ENCODE measurements around the gene REG4. TPM values are rescaled to one million over a fixed set of nuclear protein-coding genes. Genes with fewer than 3 reads are reported as not detected.
A peak's percentile ranks its signal among the peaks of the same experiment; 100 is the strongest.

The REG4 gene
- total and polyA plus RNA-seq, 3 donors from 2014 or later = 0.16 to 6.3 (median 1.9) TPM

DNA sequence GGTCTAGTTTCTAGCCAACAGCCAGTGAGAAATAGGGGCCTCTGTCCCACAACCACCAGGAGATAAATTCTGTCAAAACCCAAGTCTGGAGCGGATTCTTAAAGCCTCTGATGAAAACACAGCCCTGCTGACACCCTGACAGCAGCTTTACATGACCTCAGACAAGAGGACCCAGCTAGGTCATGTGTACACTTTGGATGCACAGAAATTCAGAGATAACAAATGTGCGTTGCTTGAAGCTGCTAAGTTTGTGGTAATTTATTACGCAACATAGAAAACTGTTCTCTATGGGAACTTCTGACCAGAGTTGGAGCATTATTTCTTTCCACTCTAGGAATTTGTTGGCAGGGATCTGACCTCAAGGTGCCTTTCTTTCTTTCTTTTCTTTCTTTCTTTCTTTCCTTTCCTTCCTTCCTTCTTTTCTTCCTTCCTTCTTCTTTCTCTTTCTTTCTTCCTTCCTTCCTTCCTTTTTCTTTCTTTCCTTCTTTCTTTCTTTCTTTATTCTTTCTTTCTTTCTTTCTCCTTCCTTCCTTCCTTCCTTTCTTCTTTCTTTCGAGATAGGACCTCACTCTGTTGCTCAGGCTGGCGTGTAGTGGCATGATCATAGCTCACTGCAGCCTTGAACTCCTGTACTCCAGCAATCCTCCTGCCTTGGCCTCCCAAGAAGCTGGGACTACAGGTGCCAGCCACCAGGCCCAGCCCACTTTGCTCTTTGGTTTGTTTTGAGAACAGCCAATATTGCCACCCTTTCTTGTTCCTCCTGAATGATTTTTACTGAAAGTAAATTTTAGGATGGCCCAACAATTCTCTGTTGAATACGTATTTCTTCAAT, 27.7 kb downstream of the REG4 start:
- 78 to 82% methylated on average over 6 of the region's 6 CpGs for WGBS, 2 donors
- TF ChIP-seq, protein P1, sequence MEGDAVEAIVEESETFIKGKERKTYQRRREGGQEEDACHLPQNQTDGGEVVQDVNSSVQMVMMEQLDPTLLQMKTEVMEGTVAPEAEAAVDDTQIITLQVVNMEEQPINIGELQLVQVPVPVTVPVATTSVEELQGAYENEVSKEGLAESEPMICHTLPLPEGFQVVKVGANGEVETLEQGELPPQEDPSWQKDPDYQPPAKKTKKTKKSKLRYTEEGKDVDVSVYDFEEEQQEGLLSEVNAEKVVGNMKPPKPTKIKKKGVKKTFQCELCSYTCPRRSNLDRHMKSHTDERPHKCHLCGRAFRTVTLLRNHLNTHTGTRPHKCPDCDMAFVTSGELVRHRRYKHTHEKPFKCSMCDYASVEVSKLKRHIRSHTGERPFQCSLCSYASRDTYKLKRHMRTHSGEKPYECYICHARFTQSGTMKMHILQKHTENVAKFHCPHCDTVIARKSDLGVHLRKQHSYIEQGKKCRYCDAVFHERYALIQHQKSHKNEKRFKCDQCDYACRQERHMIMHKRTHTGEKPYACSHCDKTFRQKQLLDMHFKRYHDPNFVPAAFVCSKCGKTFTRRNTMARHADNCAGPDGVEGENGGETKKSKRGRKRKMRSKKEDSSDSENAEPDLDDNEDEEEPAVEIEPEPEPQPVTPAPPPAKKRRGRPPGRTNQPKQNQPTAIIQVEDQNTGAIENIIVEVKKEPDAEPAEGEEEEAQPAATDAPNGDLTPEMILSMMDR (IDR thresholded peaks at IDR 0.05) = no peak
- no peak for TF ChIP-seq POLR2A (IDR thresholded peaks at IDR 0.05)
- H3K27me3 ChIP-seq = no peaks in the 10 kb centered on the region
- H3K4me1 ChIP-seq = no peaks in the 10 kb centered on the region
- intact Hi-C loops (cut with DNase I; ENCODE audit: low total_unique reads) = no loop called here
- H3K36me3 ChIP-seq (ENCODE audit: low read depth, missing control alignments) = no peaks in the 10 kb centered on the region
- no peaks in the 10 kb centered on the region for H3K9me3 ChIP-seq
- H3K27ac ChIP-seq = no peak overlapping the region
- H3K4me3 ChIP-seq = no peak overlapping the region
- no peak for DNase-seq

DNA sequence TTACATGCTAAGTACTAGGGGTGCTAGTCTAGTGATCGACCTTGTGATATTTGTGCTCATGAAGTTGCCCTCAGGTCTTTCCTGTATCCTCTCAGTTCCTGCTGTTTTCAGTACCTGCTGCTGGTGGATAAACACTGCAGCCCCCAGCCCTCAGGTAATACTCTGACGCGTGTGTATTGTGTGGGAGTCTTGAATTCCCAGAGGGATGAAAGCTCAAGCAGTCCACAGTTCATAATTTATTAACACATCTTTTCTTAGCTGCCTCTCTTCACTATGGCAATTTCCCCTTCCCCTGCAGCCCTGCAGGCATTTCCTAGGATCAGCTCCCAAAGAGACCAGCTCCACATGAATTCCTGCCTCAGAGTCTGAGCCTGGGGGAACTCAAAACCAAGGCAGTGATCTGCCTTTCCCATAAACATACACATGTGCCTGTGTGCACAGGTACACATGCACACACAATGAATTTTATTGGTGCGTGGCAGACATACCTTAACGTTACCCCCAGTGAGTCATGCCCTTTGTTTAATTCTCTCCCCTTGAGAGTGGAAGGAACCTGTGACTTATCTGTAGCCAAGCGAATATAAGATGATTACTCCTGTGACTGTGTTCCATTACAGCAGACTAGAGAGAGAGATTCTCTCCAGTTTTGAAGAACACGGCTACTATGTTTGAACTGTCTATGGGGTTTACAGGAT, 28.5 kb downstream of the REG4 start:
- Histone ChIP-seq H3K4me1 (no peaks in the 10 kb centered on the region), H3K27ac (no peak overlapping the region), H3K36me3 (ENCODE audit: low read depth, missing control alignments) (no peaks in the 10 kb centered on the region), H3K27me3 (no peaks in the 10 kb centered on the region), H3K4me3 (no peak overlapping the region), H3K9me3 (no peaks in the 10 kb centered on the region)
- WGBS, 2 donors = 77 to 82% methylated on average over 7 of the region's 7 CpGs
- intact Hi-C loops (cut with DNase I; ENCODE audit: low total_unique reads) = no loop called here
- no peak for TF ChIP-seq POLR2A (IDR thresholded peaks at IDR 0.05)
- TF ChIP-seq, protein P1 (IDR thresholded peaks at IDR 0.05) = no peak
- no peak for DNase-seq

DNA sequence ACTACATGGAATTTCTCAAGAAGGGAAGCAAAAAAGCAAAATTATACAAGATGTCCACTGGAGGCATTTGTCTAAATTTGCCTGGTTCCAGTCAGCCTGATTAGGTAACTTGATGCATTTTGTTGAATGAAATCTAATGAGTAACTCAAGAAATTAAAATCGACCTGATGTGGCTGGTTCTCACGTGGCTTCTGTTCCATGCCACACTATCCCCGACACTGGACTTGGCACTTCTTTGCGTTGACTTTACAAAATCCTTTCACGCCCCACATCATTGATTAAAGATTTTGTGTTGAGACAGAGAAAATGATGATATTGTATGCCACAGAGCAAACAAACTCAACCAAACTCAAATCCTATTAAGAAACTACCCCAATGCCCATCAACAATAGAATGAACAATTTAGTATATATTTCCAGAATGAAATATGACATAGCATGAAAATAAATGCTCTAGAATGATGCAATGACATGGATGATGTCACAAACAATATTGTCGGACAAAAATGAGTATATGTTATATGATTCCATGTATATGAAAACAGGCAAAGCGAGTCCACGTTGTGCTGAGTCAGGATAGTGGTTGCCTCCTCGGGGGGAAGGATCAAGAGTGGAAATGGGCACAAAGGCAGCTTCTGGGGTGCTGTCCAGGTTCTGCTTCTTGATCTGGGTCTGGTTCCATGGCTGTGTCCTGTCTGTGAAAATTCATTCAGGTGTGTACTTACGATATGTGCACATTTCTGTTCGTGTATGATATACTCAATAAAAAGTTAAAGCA, 29.6 kb downstream of the REG4 start:
- no peaks in the 10 kb centered on the region for H3K36me3 ChIP-seq (ENCODE audit: low read depth, missing control alignments)
- no peak for DNase-seq

DNA sequence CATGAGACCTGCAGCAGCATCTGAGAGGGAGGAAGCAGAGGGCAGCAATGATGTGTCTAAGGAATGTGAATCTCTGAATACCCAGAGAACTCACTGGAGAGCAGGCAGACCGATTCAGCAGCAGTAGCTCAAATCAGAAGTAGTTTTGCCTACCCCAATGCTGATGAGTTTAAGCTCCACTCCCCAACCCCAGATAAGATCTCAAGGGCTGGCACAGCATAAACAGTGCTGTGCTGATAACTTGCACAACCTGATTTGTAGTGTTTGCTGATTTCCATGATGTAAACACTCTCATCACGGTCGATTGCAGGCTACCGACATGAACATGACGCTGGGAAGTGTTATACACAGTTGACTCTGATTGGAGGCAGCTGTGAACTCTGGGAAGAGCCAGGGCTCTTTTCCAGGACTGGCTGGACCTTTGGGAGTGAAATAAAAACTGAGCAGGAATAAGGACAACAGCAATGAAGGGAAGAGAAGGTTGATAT, 31.3 kb downstream of the REG4 start:
- H3K9me3 ChIP-seq = no peaks in the 10 kb centered on the region
- intact Hi-C loops (cut with DNase I; ENCODE audit: low total_unique reads) = no loop called here
- TF ChIP-seq, protein P1 (IDR thresholded peaks at IDR 0.05) = no peak
- TF ChIP-seq POLR2A (IDR thresholded peaks at IDR 0.05) = no peak
- H3K4me1 ChIP-seq = no peaks in the 10 kb centered on the region
- no peak overlapping the region for H3K27ac ChIP-seq
- H3K4me3 ChIP-seq = no peak overlapping the region
- no peaks in the 10 kb centered on the region for H3K36me3 ChIP-seq (ENCODE audit: low read depth, missing control alignments)
- 21 to 31% methylated on average over 5 of the region's 5 CpGs for WGBS, 2 donors
- H3K27me3 ChIP-seq = no peaks in the 10 kb centered on the region
- DNase-seq = peak; percentile 31

More for the DNA sequence above, 29.6 kb downstream of the REG4 start:
- intact Hi-C loops (cut with DNase I; ENCODE audit: low total_unique reads) = no loop called here
- Histone ChIP-seq H3K27ac (no peak overlapping the region), H3K27me3 (no peaks in the 10 kb centered on the region), H3K4me1 (no peaks in the 10 kb centered on the region), H3K9me3 (no peaks in the 10 kb centered on the region), H3K4me3 (no peak overlapping the region)
- no peak for TF ChIP-seq POLR2A (IDR thresholded peaks at IDR 0.05)
- TF ChIP-seq, protein P1 (IDR thresholded peaks at IDR 0.05) = no peak
- WGBS, 2 donors = 93 to 94% methylated on average over 11 of the region's 11 CpGs
